ENCODE results near the gene ZNF688. TPM values are rescaled to one million over a fixed set of nuclear protein-coding genes. Genes with fewer than 3 reads are reported as not detected.
"Not testable (repeated sequence)": the region's sequence is repeated elsewhere in the genome, so short reads cannot be mapped to it uniquely, and the experiment has no call there.

The ZNF688 gene
- total RNA-seq, 1 experiment from 2014 or later: 11.8 TPM

DNA sequence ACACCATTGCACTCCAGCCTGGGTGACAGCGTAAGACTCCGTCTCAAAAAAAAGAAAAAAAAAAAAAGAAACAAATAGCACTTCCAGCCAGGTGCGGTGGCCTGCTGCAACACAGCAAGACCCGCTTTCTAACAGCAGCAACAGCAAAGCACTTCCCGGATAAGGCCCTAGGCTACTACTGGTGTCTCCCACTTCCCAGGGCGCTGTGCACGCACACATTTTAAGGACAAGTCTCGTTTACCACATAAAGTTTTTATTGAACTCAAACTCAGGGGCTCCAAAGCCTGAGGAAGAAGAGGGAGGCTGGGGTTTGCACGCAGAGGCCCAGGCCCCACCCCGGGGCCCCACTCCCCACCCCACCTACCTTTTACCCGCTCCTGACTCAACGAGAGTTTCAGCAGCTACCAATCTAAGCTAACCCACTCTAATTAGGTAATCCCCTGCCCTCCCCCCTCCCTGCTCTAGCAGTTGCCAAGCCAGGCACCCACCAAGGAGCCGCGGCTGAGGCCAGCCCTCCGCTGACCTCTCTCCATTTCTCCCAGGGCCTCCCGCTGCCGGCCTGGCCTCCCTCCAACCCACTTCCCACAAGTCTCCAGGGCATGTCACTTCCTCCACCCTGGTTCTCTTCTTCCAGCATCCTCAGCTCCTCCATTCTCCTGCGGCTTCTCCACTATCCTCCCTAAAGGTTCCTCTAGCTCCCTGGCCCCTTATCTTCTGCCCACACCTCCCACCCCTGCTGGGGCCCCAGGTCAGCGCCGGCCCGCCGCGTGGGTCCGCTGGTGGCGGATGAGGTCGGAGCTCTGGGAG, 47.5 kb downstream of the ZNF688 start:
- CTCF ChIA-PET: interaction anchor here (0.5 kb wide), 1 partner anchor 75 kb away, joined by 3 read pairs; no protein-coding TSS in a partner anchor
- no TSS peak for BruUV-seq (replicated peaks)
- TF ChIP-seq CTCF (IDR thresholded peaks at IDR 0.05; ENCODE audit: unreplicated experiment): no peak
- intact Hi-C loops (cut with micrococcal nuclease; ENCODE audit: unreplicated experiment): no loop called here
- DNase-seq: no peak
- no peaks in the 10 kb centered on the region for H3K27me3 Mint-ChIP-seq (ENCODE audit: unreplicated experiment)
- peaks cover 29% of the 10 kb centered on the region for H3K4me1 Mint-ChIP-seq (ENCODE audit: low read depth, unreplicated experiment)
- peak overlapping the region; percentile 73 for H3K27ac Mint-ChIP-seq (ENCODE audit: unreplicated experiment)
- peaks cover 40% of the 10 kb centered on the region for H3K36me3 Mint-ChIP-seq (ENCODE audit: insufficient read depth, unreplicated experiment)
- H3K9me3 Mint-ChIP-seq (ENCODE audit: low read depth, unreplicated experiment): no peaks in the 10 kb centered on the region
- H3K4me3 Mint-ChIP-seq (ENCODE audit: low read depth, unreplicated experiment): peak overlapping the region; percentile 49

- H3K4me3 Mint-ChIP-seq (ENCODE audit: low read depth, unreplicated experiment); H3K27me3 Mint-ChIP-seq (ENCODE audit: unreplicated experiment); intact Hi-C loops (cut with micrococcal nuclease; ENCODE audit: unreplicated experiment); BruUV-seq (replicated peaks); H3K9me3 Mint-ChIP-seq (ENCODE audit: low read depth, unreplicated experiment); CTCF ChIA-PET; DNase-seq: not testable (repeated sequence)
- Mint-ChIP-seq H3K36me3 (ENCODE audit: insufficient read depth, unreplicated experiment) (peaks cover 37% of the 10 kb centered on the region), H3K27ac (ENCODE audit: unreplicated experiment) (peak overlapping the region; percentile 42), H3K4me1 (ENCODE audit: low read depth, unreplicated experiment) (peaks cover 18% of the 10 kb centered on the region)
Observed at GRCh38 chr16:30522702-30523463, 48.6 kb downstream of the ZNF688 start.

- Mint-ChIP-seq H3K9me3 (ENCODE audit: low read depth, unreplicated experiment) (no peaks in the 10 kb centered on the region), H3K4me1 (ENCODE audit: low read depth, unreplicated experiment) (peaks cover 12% of the 10 kb centered on the region), H3K27me3 (ENCODE audit: unreplicated experiment) (peaks cover 2% of the 10 kb centered on the region), H3K27ac (ENCODE audit: unreplicated experiment) (peak overlapping the region; percentile 42), H3K36me3 (ENCODE audit: insufficient read depth, unreplicated experiment) (peaks cover 29% of the 10 kb centered on the region), H3K4me3 (ENCODE audit: low read depth, unreplicated experiment) (no peak overlapping the region)
- CTCF ChIA-PET: no interaction called here
- DNase-seq: no peak
- TF ChIP-seq CTCF (IDR thresholded peaks at IDR 0.05; ENCODE audit: unreplicated experiment): no peak
- intact Hi-C loops (cut with micrococcal nuclease; ENCODE audit: unreplicated experiment): no loop called here
- BruUV-seq (replicated peaks): no TSS peak
Observed at GRCh38 chr16:30521873-30522641, 49.5 kb downstream of the ZNF688 start.

- intact Hi-C loops (cut with micrococcal nuclease; ENCODE audit: unreplicated experiment): no loop called here
- Mint-ChIP-seq H3K4me1 (ENCODE audit: low read depth, unreplicated experiment) (peaks cover 12% of the 10 kb centered on the region), H3K27me3 (ENCODE audit: unreplicated experiment) (peaks cover 7% of the 10 kb centered on the region), H3K36me3 (ENCODE audit: insufficient read depth, unreplicated experiment) (peaks cover 23% of the 10 kb centered on the region), H3K9me3 (ENCODE audit: low read depth, unreplicated experiment) (no peaks in the 10 kb centered on the region), H3K27ac (ENCODE audit: unreplicated experiment) (no peak overlapping the region), H3K4me3 (ENCODE audit: low read depth, unreplicated experiment) (no peak overlapping the region)
- CTCF ChIA-PET: no interaction called here
- DNase-seq: no peak
- no TSS peak for BruUV-seq (replicated peaks)
- TF ChIP-seq CTCF (IDR thresholded peaks at IDR 0.05; ENCODE audit: unreplicated experiment): no peak
Observed at GRCh38 chr16:30521476-30521872, 50.0 kb downstream of the ZNF688 start.

Other genes starting within 250 kb of the ZNF688 start
- gene CD2BP2, start 216.4 kb downstream of the ZNF688 start, total RNA-seq (2022): 65.8 and 82.6 TPM in 2 replicates
- gene TBC1D10B, start 201.2 kb downstream of the ZNF688 start, total RNA-seq (2022): 66.4 and 69.5 TPM in 2 replicates
- gene MYL11, start 196.9 kb downstream of the ZNF688 start, total RNA-seq (2022): not detected in 2 replicates
- 1.5 and 1.9 TPM in 2 replicates for gene SEPTIN1, start 189.2 kb downstream of the ZNF688 start, total RNA-seq (2022)
- gene ZNF48, start 176.3 kb downstream of the ZNF688 start, total RNA-seq (2022): 21.2 and 24.8 TPM in 2 replicates
- gene ZNF771, start 164.1 kb downstream of the ZNF688 start, total RNA-seq (2022): 11.3 and 12.2 TPM in 2 replicates
- gene DCTPP1, start 141.7 kb downstream of the ZNF688 start, total RNA-seq (2022): 120 and 124 TPM in 2 replicates
- 85.0 and 109 TPM in 2 replicates for gene SEPHS2, start 125.8 kb downstream of the ZNF688 start, total RNA-seq (2022)
- gene ITGAL, start 99.0 kb downstream of the ZNF688 start, total RNA-seq (2022): not detected in 2 replicates
- 40.8 and 42.6 TPM in 2 replicates for gene ZNF768, start 45.1 kb downstream of the ZNF688 start, total RNA-seq (2022)
- 12.3 and 15.4 TPM in 2 replicates for gene ZNF747, start 36.9 kb downstream of the ZNF688 start, total RNA-seq (2022)
- gene ZNF764, start 13.3 kb downstream of the ZNF688 start, total RNA-seq (2022): 16.5 and 16.7 TPM in 2 replicates
- 22.2 and 22.9 TPM in 2 replicates for gene ZNF785, start 14.0 kb upstream of the ZNF688 start, total RNA-seq (2022)
- gene ZNF689, start 38.7 kb upstream of the ZNF688 start, total RNA-seq (2022): 10.4 and 14.1 TPM in 2 replicates
- gene PRR14, start 79.2 kb upstream of the ZNF688 start, total RNA-seq (2022): 47.4 and 59.4 TPM in 2 replicates
- 113 and 114 TPM in 2 replicates for gene FBRS, start 86.7 kb upstream of the ZNF688 start, total RNA-seq (2022)
- gene SRCAP, start 127.5 kb upstream of the ZNF688 start, total RNA-seq (2022): 84.6 and 90.8 TPM in 2 replicates
- 66.7 and 72.8 TPM in 2 replicates for gene PHKG2, start 176.7 kb upstream of the ZNF688 start, total RNA-seq (2022)
- gene CFAP119, start 190.3 kb upstream of the ZNF688 start, total RNA-seq (2022): 13.7 and 13.8 TPM in 2 replicates
- gene RNF40, start 190.6 kb upstream of the ZNF688 start, total RNA-seq (2022): 130 and 136 TPM in 2 replicates
- 29.9 and 32.6 TPM in 2 replicates for gene ZNF629, start 215.5 kb upstream of the ZNF688 start, total RNA-seq (2022)

Data from Calu3 (cell line).